Measurements from ENCODE around the gene NCS1. TPM values are rescaled to one million over a fixed set of nuclear protein-coding genes. Genes with fewer than 3 reads are reported as not detected.

Gene NCS1
- polyA plus RNA-seq, 3 donors: not detected

- intact Hi-C loops (cut with micrococcal nuclease): no loop called here
- H3K4me1 ChIP-seq (ENCODE audit: control insufficient read depth in 1 of 2, insufficient read depth in 2 of 2, low read length in 2 of 2): no peaks in the 10 kb centered on the region
- Mint-ChIP-seq H3K4me1 (no peaks in the 10 kb centered on the region), H3K9me3 (no peaks in the 10 kb centered on the region), H3K27me3 (ENCODE audit: low read depth in 3 of 3) (peaks cover 8 to 18% (median 10%) of the 10 kb centered on the region in 3 donors), H3K27ac (no peak overlapping the region), H3K4me3 (no peak overlapping the region), H3K36me3 (no peaks in the 10 kb centered on the region)
- WGBS (ENCODE audit: insufficient coverage): 87% methylated on average over 16 of the region's 17 CpGs
- H3K4me3 ChIP-seq (replicated peaks in 1 of 3; ENCODE audit: low read depth in 2 of 3, low read length in 3 of 3): no peak overlapping the region
- H4K20me1 ChIP-seq (ENCODE audit: insufficient read depth, low read length): no peaks in the 10 kb centered on the region
- H3K36me3 ChIP-seq (replicated peaks in 1 of 2; ENCODE audit: control insufficient read depth in 1 of 2, insufficient read depth in 2 of 2, low read length in 2 of 2): no peaks in the 10 kb centered on the region
- H3K27me3 ChIP-seq (ENCODE audit: control insufficient read depth in 2 of 2, insufficient read depth in 2 of 2, low read length in 2 of 2): no peaks in the 10 kb centered on the region
- H2AFZ ChIP-seq (ENCODE audit: insufficient read depth, low read depth, low read length, poor library complexity, severe bottlenecking): no peak overlapping the region
- H3K9me3 ChIP-seq (replicated peaks in 1 of 2; ENCODE audit: control insufficient read depth in 1 of 2, insufficient read depth in 1 of 2, low read length in 2 of 2): no peaks in the 10 kb centered on the region
- TF ChIP-seq CTCF (IDR thresholded peaks at IDR 0.05): no peak
- H3K4me2 ChIP-seq (replicated peaks; ENCODE audit: extremely low read depth, low read length, poor library complexity, severe bottlenecking): no peak overlapping the region
- no peak for DNase-seq
- H3K27ac ChIP-seq (ENCODE audit: low read depth in 1 of 2, low read length in 2 of 2): no peak overlapping the region
- H3K9ac ChIP-seq (ENCODE audit: insufficient read depth, low read length, poor library complexity, severe bottlenecking): no peak overlapping the region
- H3K79me2 ChIP-seq (ENCODE audit: insufficient read depth, low read length): no peaks in the 10 kb centered on the region
Observed at GRCh38 chr9:130286072-130286770, 114.0 kb downstream of the NCS1 start.

Other genes starting within 250 kb of the NCS1 start
- gene FNBP1, start 129.2 kb upstream of the NCS1 start, polyA plus RNA-seq: 10 to 100 TPM; 37.6 to 60.7 (median 51.4) TPM
- gene GPR107, start 118.5 kb upstream of the NCS1 start, polyA plus RNA-seq: 10 to 100 TPM in 1 of 3 donors, 1 to 10 TPM in 2; 6.0 to 22.6 (median 6.0) TPM
- not detected for gene HMCN2, start 93.4 kb downstream of the NCS1 start, polyA plus RNA-seq